PC-3 (cell line): Measurements from ENCODE around the gene REN. TPM values are rescaled to one million over a fixed set of nuclear protein-coding genes. Genes with fewer than 3 reads are reported as not detected.
A peak's percentile ranks its signal among the peaks of the same experiment; 100 is the strongest.

Experiments
- ATAC-seq: fragments of 200-7000 bp; cut with Tn5 transposase; 2 replicates; pipeline ENCODE4 v1.9.1; 2020; ENCODE audit warnings: mild to moderate bottlenecking, moderate library complexity
- BruUV-seq: library from RNA; stranded (reverse); fragments of 400-500 nt; replicated peaks from 2 replicates; lab custom pipeline; 2021; lab: Mats Ljungman, UMichigan
- CTCF ChIA-PET: fragments of 300-600 bp; sonication (Branson Sonifier 250); formaldehyde crosslinking; loops from one replicate; lab custom pipeline; 2022; ENCODE audit warnings: antibody characterized with exemption; lab: Charles Lee
- POLR2A ChIA-PET: fragments of 300-600 bp; sonication (Branson Sonifier 250); formaldehyde crosslinking; loops from one replicate; lab custom pipeline; 2022; ENCODE audit warnings: antibody characterized with exemption; ENCODE audit not compliant: unreplicated experiment; lab: Charles Lee
- DNase-seq: peaks from one replicate; pipeline ENCODE4 v3.0.0-alpha.2; 2015
- H2AFZ ChIP-seq: fragments of 300-600 bp; sonication (generic); 2 replicates; pipeline ENCODE4 v1.6.0; 2016; ENCODE audit warnings: antibody characterized with exemption, low read length
- H3F3A ChIP-seq: fragments of 300-600 bp; sonication (generic); one replicate; pipeline ENCODE4 v1.6.0; 2017; ENCODE audit warnings: antibody characterized with exemption, low read length, control low read depth, mild to moderate bottlenecking; ENCODE audit not compliant: unreplicated experiment
- H3K27ac ChIP-seq: fragments of 300-600 bp; sonication (generic); 2 replicates; pipeline ENCODE4 v1.5.1; 2016; ENCODE audit warnings: mild to moderate bottlenecking, low read length
- H3K27me3 ChIP-seq: fragments of 300-600 bp; sonication (generic); 2 replicates; pipeline ENCODE4 v1.6.1; 2016; ENCODE audit warnings: low read length, mixed read lengths
- H3K36me3 ChIP-seq: fragments of 300-600 bp; sonication (generic); 2 replicates; pipeline ENCODE4 v1.6.1; 2016; ENCODE audit warnings: low read depth, mixed run types, low read length, mixed read lengths
- H3K4me1 ChIP-seq: fragments of 300-600 bp; sonication (generic); 2 replicates; pipeline ENCODE4 v1.5.1; 2016; ENCODE audit warnings: low read length; ENCODE audit not compliant: insufficient read depth
- H3K4me2 ChIP-seq: fragments of 300-600 bp; sonication (generic); 2 replicates; pipeline ENCODE4 v1.6.0; 2016; ENCODE audit warnings: low read length
- H3K4me3 ChIP-seq: fragments of 300-600 bp; sonication (generic); 2 replicates; pipeline ENCODE4 v1.5.1; 2016; ENCODE audit warnings: mild to moderate bottlenecking, low read length, mixed read lengths
- H3K79me2 ChIP-seq: fragments of 300-600 bp; sonication (generic); 2 replicates; pipeline ENCODE4 v1.6.1; 2017; ENCODE audit warnings: low read length, mixed read lengths
- H3K9ac ChIP-seq: fragments of 300-600 bp; sonication (generic); 2 replicates; pipeline ENCODE4 v1.6.0; 2016; ENCODE audit warnings: mild to moderate bottlenecking, low read length
- H3K9me2 ChIP-seq: fragments of 300-600 bp; sonication (generic); replicated peaks from 2 replicates; pipeline ENCODE4 v1.6.1; 2016; ENCODE audit warnings: mixed run types, low read length, mixed read lengths
- H3K9me3 ChIP-seq: fragments of 300-600 bp; sonication (generic); 2 replicates; pipeline ENCODE4 v1.6.1; 2016; ENCODE audit warnings: low read length, mixed read lengths
- H4K20me1 ChIP-seq: fragments of 300-600 bp; sonication (generic); 2 replicates; pipeline ENCODE4 v1.6.1; 2016; ENCODE audit warnings: low read length, mixed read lengths
- CTCF ChIP-seq: fragments of 300-600 bp; sonication (generic); conservative IDR thresholded peaks from 2 replicates; pipeline ENCODE4 v1.5.1; 2017; ENCODE audit warnings: antibody characterized with exemption, low read depth, mild to moderate bottlenecking, low read length
- EZH2 ChIP-seq: fragments of 300-600 bp; sonication (generic); IDR thresholded peaks from one replicate; pipeline ENCODE4 v1.6.1; 2017; ENCODE audit warnings: antibody characterized with exemption, mild to moderate bottlenecking, low read length; ENCODE audit not compliant: unreplicated experiment
- EZH2phosphoT487 ChIP-seq: fragments of 300-600 bp; sonication (generic); IDR thresholded peaks from 2 replicates; pipeline ENCODE4 v1.6.1; 2018; ENCODE audit warnings: mild to moderate bottlenecking, antibody characterized with exemption, low read length, borderline replicate concordance
- intact Hi-C: fragments of 100-400 bp; cut with micrococcal nuclease; formaldehyde crosslinking; loops from 2 replicates; pipeline ENCODE4 v1.9.0; 2023
- total RNA-seq: library from RNA; depleted of rRNA; stranded (reverse); fragments of >200 nt; gene quantifications from 2 replicates; pipeline ENCODE4 v1.2.3, GENCODE V29; 2014

The REN gene
- total RNA-seq, 1 experiment from 2014 or later: 2.7 TPM

- BruUV-seq: no TSS peak
- intact Hi-C loops: no loop called here
- Histone ChIP-seq H3K9ac (no peak overlapping the region), H3K9me2 (no peaks in the 10 kb centered on the region), H3K4me3 (no peak overlapping the region), H3K27ac (no peak overlapping the region), H3F3A (no peaks in the 10 kb centered on the region), H3K27me3 (no peaks in the 10 kb centered on the region), H3K4me2 (no peak overlapping the region), H3K79me2 (no peaks in the 10 kb centered on the region), H3K9me3 (no peaks in the 10 kb centered on the region), H4K20me1 (no peaks in the 10 kb centered on the region), H2AFZ (no peak overlapping the region), H3K36me3 (peaks cover 48% of the 10 kb centered on the region), H3K4me1 (peaks cover 32% of the 10 kb centered on the region)
- no peak for ATAC-seq
- POLR2A ChIA-PET: no interaction called here
- no peak for TF ChIP-seq EZH2
- no peak for TF ChIP-seq CTCF
- CTCF ChIA-PET: no interaction called here
- no peak for DNase-seq
Observed at GRCh38 chr1:204124639-204125038, 41.5 kb downstream of the REN start.

GRCh38 chr1:204123376-204123775, 42.8 kb downstream of the REN start:
- no TSS peak for BruUV-seq
- intact Hi-C loops: no loop called here
- Histone ChIP-seq H3K9me2 (no peaks in the 10 kb centered on the region), H3K79me2 (no peaks in the 10 kb centered on the region), H3K4me3 (no peak overlapping the region), H3K9me3 (no peaks in the 10 kb centered on the region), H3K9ac (no peak overlapping the region), H3F3A (no peaks in the 10 kb centered on the region), H3K4me2 (no peak overlapping the region), H3K27ac (no peak overlapping the region), H3K4me1 (peaks cover 19% of the 10 kb centered on the region), H3K36me3 (peaks cover 59% of the 10 kb centered on the region), H3K27me3 (no peaks in the 10 kb centered on the region), H2AFZ (no peak overlapping the region), H4K20me1 (no peaks in the 10 kb centered on the region)
- DNase-seq: no peak
- ChIA-PET CTCF (no interaction called here), POLR2A (no interaction called here)
- no peak for ATAC-seq
- no peak for TF ChIP-seq EZH2phosphoT487
- TF ChIP-seq EZH2: no peak
- peak; percentile 73 for TF ChIP-seq CTCF

- no peak overlapping the region for H3K4me3 ChIP-seq
- no peaks in the 10 kb centered on the region for H3K79me2 ChIP-seq
- H3K27ac ChIP-seq: no peak overlapping the region
- CTCF ChIA-PET: interaction anchor here (0.6 kb wide), 1 partner anchor 14 kb away, joined by 7 read pairs; no protein-coding TSS in a partner anchor
- no peaks in the 10 kb centered on the region for H3K9me2 ChIP-seq
- no peaks in the 10 kb centered on the region for H4K20me1 ChIP-seq
- peaks cover 63% of the 10 kb centered on the region for H3K36me3 ChIP-seq
- H3K27me3 ChIP-seq: no peaks in the 10 kb centered on the region
- ATAC-seq: no peak
- no peak for DNase-seq
- no peaks in the 10 kb centered on the region for H3F3A ChIP-seq
- H3K9me3 ChIP-seq: no peaks in the 10 kb centered on the region
- no peak overlapping the region for H2AFZ ChIP-seq
- BruUV-seq: no TSS peak
- TF ChIP-seq EZH2phosphoT487: no peak
- no peak for TF ChIP-seq CTCF
- no peak for TF ChIP-seq EZH2
- peaks cover 6% of the 10 kb centered on the region for H3K4me1 ChIP-seq
- intact Hi-C loops: no loop called here
- H3K4me2 ChIP-seq: no peak overlapping the region
- H3K9ac ChIP-seq: no peak overlapping the region
- POLR2A ChIA-PET: no interaction called here
Observed at GRCh38 chr1:204121840-204122555, 44.1 kb downstream of the REN start.
